HTERT RPE-1 (cell line): ENCODE data around the gene GALNT8.
"Not testable (repeated sequence)": the region's sequence is repeated elsewhere in the genome, so short reads cannot be mapped to it uniquely, and the experiment has no call there.

ENCODE experiments used
- in situ Hi-C: fragments of 300-500 bp; cut with MboI; formaldehyde crosslinking; loops from 4 replicates; pipeline ENCODE4 v1.14.3; 2020; ENCODE audit warnings: low sequenced_read_pairs

The GALNT8 gene

GRCh38 chr12:4719821-4720636 lies at the start of gene GALNT8:
GALNT8 (plus strand) TSS chr12:4720400; CDS start chr12:4720678, 278 bp downstream.
- in situ Hi-C loops: no loop called here

GRCh38 chr12:4679711-4680110 lies 40.5 kb upstream of the GALNT8 start:
- in situ Hi-C loops: no loop called here

- in situ Hi-C loops: no loop called here
Measured at GRCh38 chr12:4681732-4682131, 38.5 kb upstream of the GALNT8 start.

- in situ Hi-C loops: no loop called here
Measured at GRCh38 chr12:4685317-4685716, 34.9 kb upstream of the GALNT8 start.

GRCh38 chr12:4690760-4691159 lies 29.4 kb upstream of the GALNT8 start:
- in situ Hi-C loops: no loop called here

- in situ Hi-C loops: no loop called here
Measured at GRCh38 chr12:4700621-4701026, 19.6 kb upstream of the GALNT8 start.

- in situ Hi-C loops: no loop called here
Measured at GRCh38 chr12:4701395-4702190, 18.6 kb upstream of the GALNT8 start.

- in situ Hi-C loops: no loop called here
Measured at GRCh38 chr12:4703676-4704075, 16.5 kb upstream of the GALNT8 start.

- in situ Hi-C loops: no loop called here
Measured at GRCh38 chr12:4705824-4706223, 14.4 kb upstream of the GALNT8 start.

- in situ Hi-C loops: no loop called here
Measured at GRCh38 chr12:4707306-4707705, 12.9 kb upstream of the GALNT8 start.

- in situ Hi-C loops: no loop called here
Measured at GRCh38 chr12:4710113-4710512, 10.1 kb upstream of the GALNT8 start.

- in situ Hi-C loops: no loop called here
Measured at GRCh38 chr12:4714879-4715278, 5.3 kb upstream of the GALNT8 start.

- in situ Hi-C loops: no loop called here
Measured at GRCh38 chr12:4717806-4718205, 2.4 kb upstream of the GALNT8 start.

- in situ Hi-C loops: no loop called here
Measured at GRCh38 chr12:4720637-4720995, 416 bp downstream of the GALNT8 start.

GRCh38 chr12:4721587-4721986 lies 1.4 kb downstream of the GALNT8 start:
- in situ Hi-C loops: not testable (repeated sequence)

GRCh38 chr12:4723226-4723625 lies 3.0 kb downstream of the GALNT8 start:
- in situ Hi-C loops: no loop called here

GRCh38 chr12:4725057-4725456 lies 4.9 kb downstream of the GALNT8 start:
- in situ Hi-C loops: no loop called here

GRCh38 chr12:4734625-4735340 lies 14.6 kb downstream of the GALNT8 start:
- in situ Hi-C loops: no loop called here

- in situ Hi-C loops: no loop called here
Measured at GRCh38 chr12:4736091-4736490, 15.9 kb downstream of the GALNT8 start.

- in situ Hi-C loops: no loop called here
Measured at GRCh38 chr12:4738541-4738940, 18.3 kb downstream of the GALNT8 start.

GRCh38 chr12:4742416-4742970 lies 22.3 kb downstream of the GALNT8 start:
- in situ Hi-C loops: no loop called here
